ENCODE measurements around the gene RIPK4.

DNA sequence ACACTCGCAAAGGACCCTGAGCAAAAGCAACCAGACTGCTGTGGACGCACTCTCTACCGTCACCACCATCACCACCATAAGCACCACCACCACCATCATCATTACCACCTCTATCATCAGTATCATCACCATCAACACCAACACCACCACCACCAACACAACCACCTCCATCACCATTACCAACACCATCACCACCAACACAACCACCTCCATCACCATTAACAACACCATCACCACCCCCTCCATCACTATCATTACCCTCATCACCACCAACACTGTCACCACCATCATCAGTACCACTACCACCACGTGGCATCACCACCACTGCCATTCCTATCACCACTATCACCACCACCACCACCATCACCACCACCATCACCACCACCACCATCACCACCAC, 38.8 kb upstream of the RIPK4 start:
- TF ChIP-seq, protein P1, sequence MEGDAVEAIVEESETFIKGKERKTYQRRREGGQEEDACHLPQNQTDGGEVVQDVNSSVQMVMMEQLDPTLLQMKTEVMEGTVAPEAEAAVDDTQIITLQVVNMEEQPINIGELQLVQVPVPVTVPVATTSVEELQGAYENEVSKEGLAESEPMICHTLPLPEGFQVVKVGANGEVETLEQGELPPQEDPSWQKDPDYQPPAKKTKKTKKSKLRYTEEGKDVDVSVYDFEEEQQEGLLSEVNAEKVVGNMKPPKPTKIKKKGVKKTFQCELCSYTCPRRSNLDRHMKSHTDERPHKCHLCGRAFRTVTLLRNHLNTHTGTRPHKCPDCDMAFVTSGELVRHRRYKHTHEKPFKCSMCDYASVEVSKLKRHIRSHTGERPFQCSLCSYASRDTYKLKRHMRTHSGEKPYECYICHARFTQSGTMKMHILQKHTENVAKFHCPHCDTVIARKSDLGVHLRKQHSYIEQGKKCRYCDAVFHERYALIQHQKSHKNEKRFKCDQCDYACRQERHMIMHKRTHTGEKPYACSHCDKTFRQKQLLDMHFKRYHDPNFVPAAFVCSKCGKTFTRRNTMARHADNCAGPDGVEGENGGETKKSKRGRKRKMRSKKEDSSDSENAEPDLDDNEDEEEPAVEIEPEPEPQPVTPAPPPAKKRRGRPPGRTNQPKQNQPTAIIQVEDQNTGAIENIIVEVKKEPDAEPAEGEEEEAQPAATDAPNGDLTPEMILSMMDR (IDR thresholded peaks at IDR 0.05; ENCODE audit: low read depth, low read length, missing input control) = no peak
- no peak for TF ChIP-seq ZBTB33 (IDR thresholded peaks at IDR 0.05)
- TF ChIP-seq, protein P2, sequence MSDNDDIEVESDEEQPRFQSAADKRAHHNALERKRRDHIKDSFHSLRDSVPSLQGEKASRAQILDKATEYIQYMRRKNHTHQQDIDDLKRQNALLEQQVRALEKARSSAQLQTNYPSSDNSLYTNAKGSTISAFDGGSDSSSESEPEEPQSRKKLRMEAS (IDR thresholded peaks at IDR 0.05) = no peak
- TF ChIP-seq YY1 (IDR thresholded peaks at IDR 0.05) = no peak
- no peak for TF ChIP-seq SP1 (IDR thresholded peaks at IDR 0.05)
- no peak for TF ChIP-seq TAF1 (conservative IDR thresholded peaks at IDR 0.05)
- no peak for TF ChIP-seq ATF3 (IDR thresholded peaks at IDR 0.05)
- TF ChIP-seq JUND (IDR thresholded peaks at IDR 0.05) = no peak
- TF ChIP-seq REST (IDR thresholded peaks at IDR 0.05) = no peak
- no peak for TF ChIP-seq GABPA (IDR thresholded peaks at IDR 0.05 in 1 of 2, conservative IDR thresholded peaks at IDR 0.05 in 1 of 2)
- TF ChIP-seq RAD21 (IDR thresholded peaks at IDR 0.05) = no peak
- TF ChIP-seq EGR1 (IDR thresholded peaks at IDR 0.05; ENCODE audit: low read depth in 2 of 2) = no peak
- no peak for TF ChIP-seq HNF4A (conservative IDR thresholded peaks at IDR 0.05)
- no peak for TF ChIP-seq RXRA (IDR thresholded peaks at IDR 0.05)
